NB4 (cell line): ENCODE results near the gene ATP10A.

Source experiments
- DNase-seq: peaks from one replicate; pipeline ENCODE4 v3.0.0; 2010; ENCODE audit warnings: low read depth
- H3K4me3 ChIP-seq: one replicate; pipeline ENCODE4 v1.5.1; 2011; ENCODE audit warnings: mild to moderate bottlenecking, low read depth, low read length, moderate library complexity
- MYC ChIP-seq: IDR thresholded peaks from 2 replicates; pipeline ENCODE4 v1.6.1; 2011; ENCODE audit warnings: low read depth, low read length
- POLR2A ChIP-seq: IDR thresholded peaks from 2 replicates; pipeline ENCODE4 v1.6.1; 2011; ENCODE audit warnings: mild to moderate bottlenecking; ENCODE audit not compliant: insufficient read length; ENCODE audit errors: extremely low read depth
- TF ChIP-seq, protein P1 (sequence below): IDR thresholded peaks from 2 replicates; pipeline ENCODE4 v1.6.1; 2011; ENCODE audit warnings: low read depth, low read length
- TF ChIP-seq, protein P2 (sequence below): IDR thresholded peaks from one replicate; pipeline ENCODE4 v1.5.1; 2012; ENCODE audit warnings: low read depth, low read length

The ATP10A gene

DNA sequence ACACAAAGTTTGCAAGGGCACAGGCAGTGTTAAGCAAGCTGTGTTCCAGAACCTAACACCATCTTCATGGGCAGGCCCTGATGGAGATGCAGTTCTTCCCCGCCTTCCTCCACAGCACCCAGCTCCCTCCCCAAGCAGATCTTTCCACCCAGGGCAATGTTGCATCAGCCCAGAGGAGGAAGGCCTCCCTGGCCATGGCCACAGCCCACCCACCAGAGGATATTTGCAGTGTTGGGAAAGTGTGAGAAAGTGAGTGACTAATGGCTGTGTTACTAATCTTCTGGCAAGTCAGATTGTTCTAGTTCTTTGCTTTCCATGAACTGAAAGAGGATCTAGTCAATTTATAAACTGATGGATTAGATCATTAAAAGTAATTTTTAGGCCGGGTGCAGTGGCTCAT, 42.0 kb upstream of the ATP10A start:
- peak; percentile 17 for DNase-seq
- H3K4me3 ChIP-seq, result no peak overlapping the region
- TF ChIP-seq MYC (no peak), POLR2A (no peak)
- TF ChIP-seq, protein P1, sequence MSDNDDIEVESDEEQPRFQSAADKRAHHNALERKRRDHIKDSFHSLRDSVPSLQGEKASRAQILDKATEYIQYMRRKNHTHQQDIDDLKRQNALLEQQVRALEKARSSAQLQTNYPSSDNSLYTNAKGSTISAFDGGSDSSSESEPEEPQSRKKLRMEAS, result no peak
- TF ChIP-seq, protein P2, sequence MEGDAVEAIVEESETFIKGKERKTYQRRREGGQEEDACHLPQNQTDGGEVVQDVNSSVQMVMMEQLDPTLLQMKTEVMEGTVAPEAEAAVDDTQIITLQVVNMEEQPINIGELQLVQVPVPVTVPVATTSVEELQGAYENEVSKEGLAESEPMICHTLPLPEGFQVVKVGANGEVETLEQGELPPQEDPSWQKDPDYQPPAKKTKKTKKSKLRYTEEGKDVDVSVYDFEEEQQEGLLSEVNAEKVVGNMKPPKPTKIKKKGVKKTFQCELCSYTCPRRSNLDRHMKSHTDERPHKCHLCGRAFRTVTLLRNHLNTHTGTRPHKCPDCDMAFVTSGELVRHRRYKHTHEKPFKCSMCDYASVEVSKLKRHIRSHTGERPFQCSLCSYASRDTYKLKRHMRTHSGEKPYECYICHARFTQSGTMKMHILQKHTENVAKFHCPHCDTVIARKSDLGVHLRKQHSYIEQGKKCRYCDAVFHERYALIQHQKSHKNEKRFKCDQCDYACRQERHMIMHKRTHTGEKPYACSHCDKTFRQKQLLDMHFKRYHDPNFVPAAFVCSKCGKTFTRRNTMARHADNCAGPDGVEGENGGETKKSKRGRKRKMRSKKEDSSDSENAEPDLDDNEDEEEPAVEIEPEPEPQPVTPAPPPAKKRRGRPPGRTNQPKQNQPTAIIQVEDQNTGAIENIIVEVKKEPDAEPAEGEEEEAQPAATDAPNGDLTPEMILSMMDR, result no peak

DNA sequence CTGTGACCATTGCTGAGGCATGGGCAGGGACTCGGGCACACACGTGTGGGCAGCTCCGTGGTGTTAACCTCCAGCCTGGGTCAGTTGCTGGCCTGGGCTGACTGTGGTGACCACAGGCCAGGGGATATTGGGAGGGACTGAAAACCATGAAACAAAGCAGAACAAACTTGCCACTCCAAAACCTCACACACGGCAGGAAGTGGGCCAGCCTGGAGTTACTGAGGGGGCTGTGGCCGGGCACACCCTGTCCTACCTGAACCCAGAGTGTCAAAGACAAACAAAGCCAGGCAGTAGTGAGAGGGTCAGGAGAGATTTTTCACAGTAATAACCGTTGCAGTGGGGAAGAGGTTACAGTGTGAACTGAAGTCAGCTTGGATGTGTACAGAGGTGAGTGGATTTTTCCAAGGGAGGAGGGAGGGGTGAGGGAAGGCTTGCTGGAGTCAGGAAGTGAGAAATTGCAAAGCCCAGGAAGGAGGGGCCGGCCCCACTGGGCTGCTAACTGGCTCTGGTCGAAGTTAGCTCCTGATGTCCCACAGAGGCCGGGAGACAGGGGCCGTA, 40.0 kb upstream of the ATP10A start:
- DNase-seq, result no peak
- no peak overlapping the region for H3K4me3 ChIP-seq
- TF ChIP-seq, protein P2, result no peak
- TF ChIP-seq POLR2A (no peak), MYC (no peak)
- TF ChIP-seq, protein P1, result no peak

DNA sequence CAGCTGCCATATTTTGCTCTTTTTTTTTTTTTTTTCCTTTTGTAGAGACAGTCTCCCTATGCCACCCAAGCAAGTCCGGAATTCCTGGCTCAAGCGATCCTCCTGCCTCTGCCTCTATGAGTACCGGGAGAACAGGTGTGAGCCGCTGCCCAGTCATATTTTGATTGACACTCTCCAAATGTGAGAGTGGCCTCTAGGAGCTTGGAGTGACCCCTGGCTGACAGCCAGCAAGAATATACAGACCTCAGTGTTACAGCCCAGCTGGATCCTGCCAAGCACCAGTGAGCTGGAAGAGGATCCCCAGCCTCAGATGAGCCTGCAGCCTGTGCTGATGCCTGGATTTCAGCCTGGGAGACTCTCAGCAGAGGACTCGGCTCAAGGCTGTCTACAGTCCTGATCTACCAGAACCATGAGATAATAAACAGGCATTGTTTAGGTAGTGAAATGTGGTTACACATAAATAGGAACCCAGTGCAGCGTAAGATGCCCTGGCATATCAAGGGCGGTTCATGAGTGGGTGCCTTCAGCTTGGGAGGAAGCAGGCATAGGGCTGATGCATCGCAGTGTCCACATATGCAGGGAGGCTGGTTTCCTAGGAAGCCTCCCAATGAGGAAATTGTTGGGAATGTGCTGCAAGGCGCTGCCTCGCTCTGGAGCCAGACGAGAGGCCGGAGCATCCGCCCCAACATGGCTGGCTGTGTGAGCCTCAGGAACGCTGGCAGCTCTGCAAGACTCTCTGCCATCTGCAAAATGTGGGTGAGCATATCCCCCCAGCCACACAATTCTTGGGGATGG, 38.9 kb upstream of the ATP10A start:
- no peak for DNase-seq
- no peak overlapping the region for H3K4me3 ChIP-seq
- TF ChIP-seq, protein P2, result no peak
- TF ChIP-seq MYC, result no peak
- no peak for TF ChIP-seq POLR2A
- TF ChIP-seq, protein P1, result no peak

DNA sequence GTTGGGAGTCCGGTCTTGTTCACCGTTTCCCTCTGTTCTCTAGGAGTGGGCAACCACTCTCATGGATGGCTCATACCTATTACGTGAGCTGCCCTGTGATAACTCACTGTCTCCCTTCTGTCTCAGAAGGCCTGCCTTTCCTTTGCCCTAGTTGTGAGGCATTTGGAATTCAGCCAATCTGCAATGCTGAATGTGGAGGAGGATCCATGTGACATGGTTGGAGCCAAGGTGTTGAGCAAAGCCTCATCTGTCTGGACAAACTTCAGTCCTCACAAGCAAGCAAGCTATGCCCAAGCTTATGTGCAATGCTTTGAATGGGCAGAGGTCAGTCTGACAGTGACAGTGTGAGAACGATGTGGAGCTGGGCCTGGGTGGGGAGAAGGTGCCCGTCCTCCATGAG, 37.8 kb upstream of the ATP10A start:
- no peak for DNase-seq
- H3K4me3 ChIP-seq, result no peak overlapping the region
- TF ChIP-seq, protein P1, result no peak
- no peak for TF ChIP-seq MYC
- TF ChIP-seq, protein P2, result no peak
- no peak for TF ChIP-seq POLR2A

DNA sequence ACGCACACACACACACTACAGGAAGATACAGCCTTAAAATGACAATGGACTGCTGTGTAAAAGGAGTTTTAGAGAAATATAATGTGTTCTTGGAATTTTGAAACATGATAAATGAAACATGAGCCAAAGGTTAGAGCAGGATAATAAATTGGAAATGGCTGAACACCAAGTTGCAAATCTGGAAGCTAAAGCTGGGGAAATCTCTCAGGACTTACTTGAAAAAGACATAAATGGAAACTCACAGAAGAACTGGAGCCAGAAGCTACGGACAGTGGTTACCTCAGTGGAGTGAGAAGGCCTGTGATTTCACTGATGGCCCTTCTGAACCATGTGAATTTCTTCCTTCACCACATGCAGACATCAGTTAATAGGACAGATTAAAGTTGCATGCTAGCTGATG, 37.3 kb upstream of the ATP10A start:
- DNase-seq, result no peak
- TF ChIP-seq, protein P2, result no peak
- no peak for TF ChIP-seq POLR2A
- TF ChIP-seq MYC, result no peak
- TF ChIP-seq, protein P1, result no peak
- no peak overlapping the region for H3K4me3 ChIP-seq
